GM18511 (cell line): ENCODE data around the gene FAM117A.

Source experiments
- ATAC-seq: cut with Tn5 transposase; IDR thresholded peaks from one replicate; pipeline ENCODE4 v1.9.1; 2021; ENCODE audit warnings: mild to moderate bottlenecking, moderate library complexity; ENCODE audit not compliant: unreplicated experiment

Gene FAM117A, protein sequence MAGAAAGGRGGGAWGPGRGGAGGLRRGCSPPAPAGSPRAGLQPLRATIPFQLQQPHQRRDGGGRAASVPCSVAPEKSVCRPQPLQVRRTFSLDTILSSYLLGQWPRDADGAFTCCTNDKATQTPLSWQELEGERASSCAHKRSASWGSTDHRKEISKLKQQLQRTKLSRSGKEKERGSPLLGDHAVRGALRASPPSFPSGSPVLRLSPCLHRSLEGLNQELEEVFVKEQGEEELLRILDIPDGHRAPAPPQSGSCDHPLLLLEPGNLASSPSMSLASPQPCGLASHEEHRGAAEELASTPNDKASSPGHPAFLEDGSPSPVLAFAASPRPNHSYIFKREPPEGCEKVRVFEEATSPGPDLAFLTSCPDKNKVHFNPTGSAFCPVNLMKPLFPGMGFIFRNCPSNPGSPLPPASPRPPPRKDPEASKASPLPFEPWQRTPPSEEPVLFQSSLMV

DNA sequence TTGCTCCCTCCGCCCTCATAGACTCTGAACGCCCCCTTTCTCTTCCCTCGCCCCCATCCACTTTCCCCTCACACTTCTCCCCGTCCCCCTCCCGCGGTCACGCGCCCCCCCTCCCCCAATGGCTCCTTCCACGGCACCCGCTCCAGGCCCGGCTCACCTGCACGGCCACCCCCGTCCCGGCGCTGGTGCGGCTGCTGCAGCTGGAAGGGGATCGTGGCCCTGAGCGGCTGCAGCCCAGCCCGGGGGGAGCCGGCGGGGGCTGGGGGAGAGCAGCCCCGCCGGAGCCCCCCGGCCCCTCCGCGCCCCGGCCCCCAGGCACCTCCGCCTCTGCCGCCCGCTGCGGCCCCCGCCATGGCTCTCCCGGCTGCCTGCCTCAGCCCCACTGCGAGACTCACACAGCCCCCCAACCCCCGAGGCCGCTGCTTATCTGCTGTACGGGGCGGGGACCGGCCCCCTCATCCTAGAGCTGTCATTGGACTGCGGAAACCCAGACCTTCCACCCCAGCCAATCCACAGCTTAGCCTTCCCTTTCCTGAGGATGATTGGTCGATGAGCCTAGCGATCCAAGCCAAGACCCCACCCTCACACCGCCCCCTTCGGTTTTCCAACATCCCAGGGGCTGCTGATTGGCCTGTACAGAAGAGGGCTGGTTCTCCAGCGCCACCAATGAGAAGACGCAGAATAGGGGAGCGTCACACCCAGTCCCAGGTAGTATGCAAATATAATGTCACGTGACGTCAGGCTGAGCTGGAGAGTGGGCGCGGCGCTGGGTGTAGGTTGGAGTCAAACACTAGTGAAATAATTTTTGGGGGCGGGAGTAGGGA is at the start of gene FAM117A:
Gene FAM117A, minus strand, starts transcription at position 397 of the 824 bp plus-strand sequence. Its CDS starts 44 bp downstream, at position 353.
- ATAC-seq: peak; percentile 96

DNA sequence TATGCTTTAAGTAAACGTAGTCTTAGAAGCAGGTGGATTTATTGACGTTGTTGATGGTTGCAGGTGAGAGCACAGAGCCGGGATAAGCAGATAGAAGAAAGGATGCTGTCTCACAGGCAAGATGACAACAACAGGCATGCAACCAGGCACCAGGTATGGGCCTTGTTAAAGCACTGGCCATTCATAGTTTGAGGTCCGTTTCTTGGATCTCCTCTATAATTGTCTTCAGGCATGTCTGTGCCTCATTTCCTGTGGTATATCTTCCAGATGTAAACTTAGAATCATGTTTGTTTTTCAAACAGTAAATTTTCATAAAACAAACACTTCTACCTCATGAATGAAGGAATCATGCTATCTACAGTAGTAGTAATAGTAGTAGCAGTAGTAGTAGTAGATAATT is 45.1 kb upstream of the FAM117A start:
- no peak for ATAC-seq

DNA sequence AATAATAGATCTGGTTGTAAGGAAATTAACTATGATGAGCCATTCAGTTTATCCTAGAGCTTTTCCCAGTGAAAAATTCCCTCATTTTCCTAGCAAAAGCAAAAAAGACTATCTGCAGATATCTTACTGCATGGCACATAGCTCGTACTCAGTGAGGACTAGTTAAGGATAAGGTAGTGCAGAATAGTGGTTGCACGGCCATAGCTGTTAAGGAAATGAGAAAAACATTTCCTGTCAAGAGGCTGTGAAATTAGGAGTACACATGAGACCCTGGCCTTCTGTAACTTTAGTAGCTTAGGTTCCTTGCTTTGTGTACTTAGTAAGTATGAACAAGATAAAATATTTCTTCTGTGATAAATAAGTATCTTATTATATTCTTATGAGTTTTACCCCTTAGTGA is 34.8 kb upstream of the FAM117A start:
- ATAC-seq: no peak

DNA sequence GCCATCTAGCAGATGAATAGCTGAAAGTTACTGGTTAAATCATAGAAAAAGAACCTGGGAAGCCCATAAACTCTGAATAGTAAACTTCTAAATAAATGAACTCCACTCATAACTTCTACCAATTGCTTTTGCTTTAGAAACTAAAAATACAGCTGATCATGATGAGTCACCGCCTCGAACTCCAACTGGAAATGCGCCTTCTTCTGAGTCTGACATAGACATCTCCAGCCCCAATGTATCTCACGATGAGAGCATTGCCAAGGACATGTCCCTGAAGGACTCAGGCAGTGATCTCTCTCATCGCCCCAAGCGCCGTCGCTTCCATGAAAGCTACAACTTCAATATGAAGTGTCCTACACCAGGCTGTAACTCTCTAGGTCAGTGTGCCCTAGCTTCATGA is 34.3 kb upstream of the FAM117A start:
- ATAC-seq: no peak

DNA sequence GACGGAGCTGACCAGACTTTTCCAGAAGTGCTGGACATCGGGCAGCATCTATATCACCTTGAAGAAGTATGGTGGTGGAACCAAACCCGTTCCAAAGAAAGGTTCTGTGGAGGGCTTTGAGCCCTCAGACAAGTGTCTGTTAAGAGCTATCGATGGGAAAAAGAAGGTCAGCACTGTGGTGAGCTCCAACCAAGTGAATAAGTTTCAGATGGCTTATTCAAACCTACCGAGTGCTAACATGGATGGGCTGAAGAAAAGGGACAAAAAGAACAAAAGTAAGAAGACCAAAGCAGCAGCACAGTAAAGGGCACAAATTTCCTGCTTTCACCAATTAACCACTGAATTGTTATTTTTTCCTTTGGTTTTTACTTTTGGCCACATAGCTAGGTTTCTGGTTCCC is 31.4 kb upstream of the FAM117A start:
- no peak for ATAC-seq

DNA sequence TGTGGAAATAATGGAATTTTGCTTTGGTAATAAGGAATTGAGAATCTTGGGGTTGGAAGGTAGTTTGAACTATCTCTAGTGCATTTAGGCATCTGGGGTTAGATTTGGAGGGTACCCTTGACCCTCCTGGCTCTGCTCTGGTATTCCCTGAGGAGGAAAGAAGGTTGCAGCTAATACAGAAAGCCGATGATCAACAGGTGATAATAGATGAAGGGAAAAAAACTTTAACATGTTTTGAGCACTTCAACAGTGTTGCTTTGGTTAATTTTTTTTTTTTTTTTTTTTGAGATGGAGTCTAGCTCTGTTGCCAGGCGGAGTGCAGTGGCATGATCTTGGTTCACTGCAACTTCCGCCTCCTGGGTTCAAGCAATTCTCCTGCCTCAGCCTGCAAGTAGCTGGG is 29.4 kb upstream of the FAM117A start:
- no peak for ATAC-seq

DNA sequence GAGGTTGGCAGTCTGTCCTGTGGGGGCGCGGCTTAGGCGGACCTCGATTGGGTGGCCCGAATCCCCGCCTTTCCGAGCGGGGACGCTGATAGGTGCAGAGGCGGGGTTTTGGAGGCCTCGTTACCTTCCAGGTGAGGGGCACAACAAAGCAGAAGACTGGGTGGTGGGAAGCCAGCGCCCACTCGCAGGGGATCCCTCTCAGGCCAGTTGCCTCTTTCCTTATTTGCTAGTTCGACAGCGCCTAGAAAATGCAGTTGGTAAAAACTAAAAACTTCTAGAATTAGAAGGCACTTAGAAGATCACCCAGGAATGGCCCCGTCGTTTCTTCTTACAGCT is 25.3 kb upstream of the FAM117A start:
- no peak for ATAC-seq

DNA sequence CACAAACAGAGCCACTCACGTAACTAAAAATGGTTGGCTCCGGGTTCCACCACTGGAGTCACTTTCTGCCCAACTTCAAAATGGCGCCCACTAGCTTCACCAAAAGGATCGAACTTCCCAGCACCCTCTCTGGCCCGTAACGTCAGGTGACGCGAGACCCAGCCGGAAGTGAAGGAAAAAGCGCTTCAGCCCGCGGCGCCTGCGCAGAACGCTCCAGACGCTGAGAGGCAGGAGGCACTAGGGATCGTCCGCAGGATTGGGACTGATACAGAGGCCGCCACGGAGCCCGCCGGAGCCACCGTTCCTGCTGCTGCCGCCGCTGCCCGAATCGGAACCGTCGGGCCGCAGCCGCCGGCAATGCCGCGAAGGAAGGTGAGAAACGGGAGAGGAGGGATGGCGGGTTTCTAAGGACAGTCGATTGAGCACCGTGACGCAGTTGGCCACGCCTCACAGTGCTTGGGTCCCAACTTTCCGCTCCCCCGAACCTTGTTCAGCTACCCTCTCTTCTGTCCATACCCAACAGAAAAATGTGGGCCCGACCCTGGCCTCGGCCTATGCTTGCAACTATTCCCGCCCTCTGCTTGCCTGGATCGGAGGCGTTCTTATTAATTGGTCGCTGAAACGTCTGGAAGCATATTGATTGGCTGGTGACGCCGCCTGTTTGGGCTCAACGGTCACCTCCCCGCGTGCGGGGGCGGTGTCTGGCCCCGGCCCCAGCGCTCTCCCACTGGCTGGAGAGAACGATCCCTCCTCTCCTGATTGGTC is 24.7 kb upstream of the FAM117A start, which contains the start of gene KAT7:
Gene KAT7, plus strand, starts transcription at position 204 of the 765 bp plus-strand sequence. Its CDS starts 154 bp downstream, at position 358.
- peak; percentile 91 for ATAC-seq

DNA sequence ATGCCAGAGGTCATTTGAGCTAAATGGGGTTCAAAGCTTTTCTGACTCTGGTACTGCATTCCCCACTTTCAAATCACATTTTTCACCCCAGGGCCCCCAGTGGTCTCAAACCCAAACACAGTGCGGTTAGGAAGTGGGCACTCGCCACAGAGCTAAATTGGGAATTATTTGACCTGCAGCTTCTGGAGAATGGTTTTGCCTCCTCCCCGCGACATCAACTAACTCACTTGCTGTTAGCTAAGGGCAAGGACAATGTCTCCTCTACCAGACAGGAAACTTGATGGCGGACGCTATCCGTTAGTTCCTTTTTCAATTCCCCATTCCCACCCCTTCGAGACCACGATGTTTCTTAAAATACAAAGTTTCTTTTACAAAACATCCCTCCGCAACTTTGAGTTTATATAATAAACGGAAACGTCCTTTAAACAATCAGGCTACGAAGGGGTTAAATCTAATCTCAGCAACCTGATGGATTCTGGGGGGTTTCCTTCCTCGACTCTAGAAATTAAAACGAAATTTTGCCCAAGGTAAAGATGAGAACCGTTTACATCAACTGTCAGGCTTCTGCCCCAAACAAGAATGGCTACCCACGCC is 24.1 kb upstream of the FAM117A start:
- no peak for ATAC-seq

DNA sequence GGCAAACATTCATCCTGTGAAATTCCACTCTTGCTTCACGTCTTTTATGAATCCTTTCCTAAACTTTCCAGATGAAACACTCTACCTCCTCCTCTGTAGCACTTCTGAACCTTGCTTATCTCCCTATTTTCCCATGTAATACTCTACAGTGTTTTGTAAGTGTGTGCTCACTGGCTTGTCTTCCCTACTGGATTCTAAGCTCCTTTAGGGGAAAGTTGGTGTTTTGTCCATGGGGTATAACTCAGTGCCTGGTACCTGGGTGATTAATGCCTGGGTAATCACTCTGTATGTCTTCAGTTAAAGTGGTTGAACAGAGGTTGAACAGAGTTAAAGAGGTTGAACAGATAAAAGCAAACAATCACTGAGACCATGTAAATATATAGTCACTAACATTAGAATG is 20.7 kb upstream of the FAM117A start:
- ATAC-seq: no peak

DNA sequence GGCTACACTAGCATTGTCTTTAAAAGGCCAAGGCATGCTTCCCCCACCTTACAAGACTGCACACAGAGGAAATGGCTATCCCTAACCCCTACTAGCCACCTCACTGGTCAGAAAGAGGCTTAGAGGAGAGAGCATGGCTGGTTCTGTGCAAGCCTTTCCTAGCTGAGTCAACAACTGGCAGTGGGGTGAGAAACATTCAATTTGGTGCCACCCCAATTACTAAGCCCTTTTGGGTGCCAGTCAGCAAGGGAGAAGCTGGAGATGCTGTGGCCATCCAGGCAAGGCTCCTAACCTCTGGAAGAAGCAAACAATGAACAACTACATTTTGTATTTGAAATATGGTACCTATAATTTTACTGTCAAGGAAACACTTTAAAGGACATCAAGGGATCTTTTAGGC is 19.9 kb upstream of the FAM117A start:
- ATAC-seq: no peak

DNA sequence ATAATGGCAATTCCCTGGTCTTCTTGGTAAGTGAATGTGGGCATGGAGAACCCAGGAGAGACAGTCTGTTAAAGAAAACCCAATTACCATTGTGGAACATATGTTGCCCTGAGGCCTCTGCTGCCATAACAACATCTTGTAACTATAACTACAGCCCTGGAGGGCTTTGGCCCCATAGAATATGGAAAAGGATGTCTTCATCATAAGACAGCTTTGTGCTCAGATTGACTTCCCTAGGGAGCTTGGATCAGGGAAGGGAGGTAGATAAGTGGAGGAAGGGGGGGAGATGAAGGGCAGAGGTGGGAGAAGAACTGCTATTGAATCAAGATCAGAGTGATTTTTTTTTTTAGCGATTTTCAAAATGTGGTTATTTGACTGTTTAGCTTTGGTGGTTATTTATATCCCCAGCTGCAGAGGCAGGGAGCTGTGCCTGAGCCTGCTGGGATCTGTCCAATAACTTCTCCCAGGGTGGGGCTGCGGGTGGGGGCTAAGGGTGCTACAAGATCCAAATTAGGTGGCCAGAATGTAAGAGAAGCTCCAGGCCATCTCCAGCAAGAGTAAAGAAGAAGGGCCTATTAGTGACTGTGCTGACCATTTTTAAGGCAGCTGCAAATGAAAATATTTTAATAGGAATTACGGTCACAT is 19.3 kb upstream of the FAM117A start:
- no peak for ATAC-seq

DNA sequence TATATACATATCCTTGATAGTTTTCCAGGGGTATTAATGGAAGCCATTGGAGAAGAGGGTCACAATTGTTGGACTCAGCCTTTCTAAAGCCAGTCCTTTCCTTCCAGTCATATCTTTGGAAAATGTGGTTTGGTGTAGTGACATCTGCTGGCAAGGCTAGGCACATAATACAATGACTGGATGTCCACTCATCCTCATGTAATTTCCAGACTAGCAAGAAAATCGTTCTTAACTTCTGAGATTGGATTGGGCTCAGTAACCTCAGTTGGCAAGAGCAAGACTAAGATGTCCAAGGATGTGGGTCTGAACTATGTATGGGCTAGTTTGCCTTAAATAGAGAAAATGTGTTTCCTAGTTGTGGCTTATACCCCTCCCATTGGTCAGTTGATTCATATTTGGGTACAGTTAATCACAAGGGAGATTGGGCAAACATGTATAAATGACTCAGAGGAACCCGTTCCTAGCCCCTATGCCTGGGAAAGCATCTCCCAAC is 15.9 kb upstream of the FAM117A start:
- no peak for ATAC-seq

DNA sequence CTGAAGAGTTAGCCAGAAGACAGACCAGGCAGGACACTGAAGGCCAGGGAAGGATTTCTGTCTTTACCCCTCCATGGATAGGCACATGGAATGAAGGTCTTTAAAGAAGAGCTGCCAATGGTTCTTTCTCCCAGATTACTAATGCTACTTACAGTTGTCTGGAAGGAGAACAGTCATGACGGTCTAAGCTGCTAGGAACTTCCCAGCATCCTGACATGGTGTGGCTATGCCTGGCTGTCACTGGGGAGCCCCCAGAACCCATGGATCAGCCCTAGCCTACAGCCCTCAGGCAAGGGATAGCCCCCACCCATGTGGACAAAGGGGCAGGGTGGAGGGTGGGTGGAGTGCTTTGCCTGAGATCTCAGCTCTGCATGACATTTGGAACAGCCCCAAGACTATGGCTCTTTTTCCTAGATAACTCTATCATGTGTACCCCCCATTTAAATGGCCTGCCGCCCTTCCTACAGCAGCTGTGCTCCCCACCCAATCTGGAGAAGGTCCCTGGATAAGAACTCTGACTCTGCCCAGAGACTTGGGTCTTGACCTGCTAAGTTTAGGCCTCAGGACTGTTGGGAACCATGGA is 15.3 kb upstream of the FAM117A start:
- ATAC-seq: no peak

DNA sequence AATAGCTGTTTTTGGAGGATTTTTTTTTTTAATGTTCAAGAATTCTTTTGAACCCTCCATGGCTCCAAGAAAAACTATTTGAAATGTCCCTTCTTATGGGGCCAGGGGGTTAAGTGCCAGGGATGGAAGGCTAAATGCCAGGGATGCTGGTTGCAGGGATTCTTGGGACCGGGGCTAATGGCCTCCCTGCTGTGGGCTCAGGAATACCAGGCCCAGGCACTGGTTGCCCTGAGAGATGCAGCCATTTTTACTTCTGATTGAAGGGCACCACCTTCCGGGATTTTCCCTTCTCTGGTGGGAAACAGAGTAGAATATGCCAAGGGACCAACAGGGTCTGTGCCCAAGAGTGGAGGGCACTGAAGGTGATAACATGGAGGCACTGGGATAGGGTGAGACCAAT is 13.6 kb upstream of the FAM117A start:
- no peak for ATAC-seq

DNA sequence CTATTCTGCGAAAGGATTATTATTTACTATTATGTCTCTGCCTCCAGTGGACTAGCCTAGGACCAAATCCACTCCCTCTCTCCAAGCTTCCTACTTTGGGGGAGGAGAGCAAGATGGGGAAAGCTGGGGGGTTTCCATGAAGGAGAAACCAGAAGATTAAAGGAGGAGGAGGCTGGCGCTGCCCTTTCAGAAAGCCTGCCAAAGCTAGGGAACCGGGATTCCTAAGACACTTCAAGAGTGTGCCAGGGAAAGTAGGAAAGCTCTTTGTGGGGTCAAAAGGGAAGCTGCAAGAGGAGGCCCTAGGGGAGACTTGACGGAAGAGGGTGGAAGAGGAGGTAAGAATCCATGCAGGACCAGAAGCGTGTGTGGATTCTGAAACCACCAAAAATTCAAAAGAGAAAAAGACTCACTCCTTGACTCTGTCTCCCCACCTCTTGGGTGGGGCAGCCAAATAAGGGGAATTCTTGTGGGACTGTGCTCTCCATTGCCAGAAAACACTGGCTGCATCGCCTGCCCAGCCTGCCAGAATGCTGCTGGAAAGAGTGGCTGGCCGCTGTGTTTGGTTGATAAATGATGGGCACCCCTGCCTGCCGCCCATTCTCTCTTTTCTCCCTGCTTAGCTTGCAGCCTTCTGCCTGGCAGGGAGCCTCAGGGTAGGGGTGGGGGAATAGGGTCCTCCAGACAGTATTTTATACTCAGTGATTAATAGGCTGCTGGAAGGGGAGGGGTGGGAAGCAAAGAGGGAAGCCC is 12.8 kb upstream of the FAM117A start:
- ATAC-seq: no peak

DNA sequence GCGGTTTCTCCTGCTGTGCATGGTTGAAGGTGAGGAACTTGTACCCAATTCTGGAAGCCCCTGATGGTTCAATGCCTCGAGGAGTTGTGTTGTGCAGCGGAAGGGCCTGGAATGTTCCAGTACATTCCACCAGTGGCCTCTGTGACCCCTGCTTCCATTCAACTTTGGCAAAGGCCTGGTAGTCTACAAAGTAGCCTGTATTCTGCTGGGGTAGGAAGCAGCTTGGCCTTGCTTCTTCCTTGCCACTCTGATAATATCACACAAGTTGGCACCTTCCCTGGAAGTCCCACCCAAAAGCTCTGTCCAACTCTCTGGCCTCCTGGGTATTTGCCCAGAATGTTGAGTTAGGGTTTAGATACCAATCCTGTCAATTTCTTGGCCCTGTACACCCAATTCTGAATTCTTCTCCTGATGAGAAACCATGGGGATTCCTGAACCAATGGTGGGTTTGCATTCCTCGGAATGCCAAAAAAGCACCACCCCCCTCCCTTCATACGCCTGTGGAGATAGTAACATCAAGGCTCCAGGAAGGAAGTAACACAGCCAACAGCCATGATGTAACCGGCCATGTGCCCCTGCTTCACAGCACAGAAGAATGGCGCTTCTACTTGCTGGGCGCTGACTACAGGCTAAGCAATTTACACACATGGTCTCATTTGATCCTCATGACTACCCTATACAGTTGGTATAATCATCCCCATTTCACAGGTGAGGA is 11.8 kb upstream of the FAM117A start:
- ATAC-seq: no peak

DNA sequence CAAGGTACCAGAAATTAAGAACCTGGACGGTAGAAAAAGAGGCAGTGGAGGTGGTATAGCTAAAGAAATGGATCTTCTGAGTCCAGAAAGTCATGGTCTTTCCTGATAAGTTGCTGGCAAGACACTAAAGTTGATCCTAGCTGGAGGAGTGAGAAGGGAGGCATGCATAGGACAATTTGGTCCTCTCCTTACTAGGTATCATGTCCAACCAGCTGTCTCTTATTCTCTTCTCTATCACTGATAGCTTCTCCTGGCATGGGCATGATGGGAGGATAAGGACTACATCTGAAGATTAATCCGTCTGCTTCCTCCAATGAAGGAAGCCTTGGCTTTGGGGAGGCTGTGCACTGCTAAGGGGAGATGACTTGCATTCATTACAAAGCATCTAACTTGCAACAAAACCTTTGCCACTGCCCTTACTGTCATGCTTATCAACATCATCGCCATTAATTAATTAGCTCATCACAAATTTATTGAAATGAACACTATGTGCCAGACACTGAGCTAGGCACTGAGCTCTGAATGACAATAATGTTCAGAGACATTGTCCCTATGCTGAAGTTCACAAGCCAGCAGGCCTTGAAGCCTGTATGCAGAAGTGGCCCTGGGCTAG is 3.1 kb upstream of the FAM117A start:
- ATAC-seq: no peak
